Activated gamma-delta T cell treated with anti-CD3 and anti-CD28 coated beads, Interleukin-2, amount 50 U/mL, for 16 hours (primary cell): Measurements from ENCODE around the gene FMN2.

Experiments used
- DNase-seq: peaks from one replicate; pipeline ENCODE4 v3.0.0-alpha.2; 2020; ENCODE audit warnings: low read depth

Gene FMN2

DNA sequence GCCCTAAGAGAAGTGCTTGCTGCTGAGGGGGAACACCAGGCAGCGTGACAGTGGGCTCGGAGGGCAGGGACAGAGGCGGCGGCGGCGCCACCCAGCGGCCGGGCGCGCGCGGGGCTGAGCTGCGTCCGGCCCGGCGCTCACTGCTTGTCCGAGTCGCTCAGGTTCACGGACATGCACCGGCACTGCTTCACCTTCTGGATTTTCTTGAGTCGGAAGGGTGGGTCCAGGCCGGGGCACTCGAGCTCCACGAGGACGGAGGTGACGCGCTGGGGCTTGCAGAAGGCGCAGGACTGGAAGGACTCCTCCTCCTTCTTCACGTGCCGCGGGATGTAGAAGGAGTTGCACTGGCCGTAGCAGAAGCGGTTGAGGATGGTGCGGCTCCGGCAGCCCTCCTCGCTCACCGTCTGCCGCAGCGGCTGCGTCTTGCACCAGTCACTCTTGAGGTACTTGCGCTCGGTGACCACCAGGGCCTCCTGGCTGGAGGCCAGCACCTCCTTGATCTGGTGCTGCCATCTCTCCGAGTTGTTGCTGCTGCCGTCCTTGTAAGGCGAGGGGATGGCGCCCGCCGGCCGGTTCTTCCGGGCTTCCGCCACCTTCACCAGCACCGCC lies 401.3 kb downstream of the FMN2 start:
- DNase-seq: no peak

DNA sequence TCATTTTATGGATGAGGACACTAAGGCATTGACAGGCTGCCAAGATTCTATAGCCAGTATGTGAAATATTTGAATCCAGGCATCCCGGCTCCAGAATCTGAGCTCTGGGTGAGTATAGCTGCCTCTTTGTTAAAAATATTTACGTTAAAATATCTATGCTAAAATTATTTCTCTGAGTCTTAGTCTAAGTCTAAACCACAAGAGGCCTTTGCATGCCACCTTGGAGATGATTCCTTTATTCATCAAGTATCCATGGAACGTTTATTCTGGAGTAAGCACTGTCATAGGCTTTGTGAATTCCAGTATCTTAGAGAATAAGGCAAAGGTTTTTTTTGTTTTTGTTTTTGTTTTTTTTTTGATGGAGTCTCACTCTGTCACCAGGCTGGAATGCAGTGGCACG lies 403.9 kb downstream of the FMN2 start:
- DNase-seq: no peak

DNA sequence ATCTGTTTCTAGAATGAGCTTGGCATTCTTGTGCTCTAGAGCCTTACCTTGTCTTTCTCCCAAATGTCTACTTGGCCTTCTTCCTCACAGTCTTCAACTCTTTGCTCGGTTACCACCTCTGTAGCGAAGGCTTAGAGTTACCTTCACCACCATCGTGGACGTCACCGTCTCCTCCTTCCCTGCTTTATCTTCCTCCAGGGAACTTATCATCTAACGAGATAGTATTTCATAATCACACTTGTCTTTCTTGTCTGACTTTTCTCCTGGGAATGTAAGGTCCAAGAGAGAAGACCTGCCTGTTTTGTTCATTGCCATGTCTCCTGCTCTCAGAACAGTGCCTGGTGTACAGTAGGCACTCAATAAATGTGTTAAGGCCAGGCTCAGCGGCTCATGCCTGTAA lies 404.7 kb downstream of the FMN2 start:
- no peak for DNase-seq

DNA sequence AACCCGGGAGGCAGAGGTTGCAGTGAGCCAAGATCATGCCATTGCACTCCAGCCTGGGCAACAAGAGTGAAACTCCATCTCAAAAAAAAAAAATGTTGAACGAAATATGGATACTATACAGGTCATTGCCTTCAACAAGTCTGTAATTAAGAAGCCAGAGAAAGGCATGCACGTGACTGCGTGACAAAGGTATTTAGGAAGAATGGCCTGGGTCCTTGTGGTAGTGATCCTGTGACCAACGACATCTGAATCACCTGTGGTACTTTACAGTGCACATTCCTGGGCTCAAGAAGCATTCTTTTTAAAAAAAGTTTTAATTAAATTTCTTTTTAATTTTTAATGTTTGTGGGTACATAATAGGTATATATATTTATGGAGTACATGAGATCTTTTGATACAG lies 405.3 kb downstream of the FMN2 start:
- no peak for DNase-seq

DNA sequence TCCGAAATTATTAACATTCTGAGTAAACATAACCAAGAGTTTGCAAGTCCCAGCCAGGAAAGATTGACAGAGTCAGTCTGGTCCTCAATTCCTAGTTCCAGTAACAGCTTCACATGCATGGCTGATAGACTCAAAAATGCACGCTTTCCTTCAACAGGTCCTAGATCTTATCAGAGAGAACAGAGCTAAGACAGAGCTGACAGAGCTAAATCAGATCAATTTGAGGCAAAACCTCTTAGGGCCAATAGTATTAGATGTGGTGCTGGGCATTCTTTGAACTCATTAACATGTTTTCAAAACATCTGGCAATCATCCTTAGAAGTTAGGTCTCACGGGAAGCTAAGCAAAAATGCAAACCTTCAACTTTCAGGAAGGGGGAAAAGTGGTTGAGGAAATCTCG lies 406.2 kb downstream of the FMN2 start:
- DNase-seq: no peak

DNA sequence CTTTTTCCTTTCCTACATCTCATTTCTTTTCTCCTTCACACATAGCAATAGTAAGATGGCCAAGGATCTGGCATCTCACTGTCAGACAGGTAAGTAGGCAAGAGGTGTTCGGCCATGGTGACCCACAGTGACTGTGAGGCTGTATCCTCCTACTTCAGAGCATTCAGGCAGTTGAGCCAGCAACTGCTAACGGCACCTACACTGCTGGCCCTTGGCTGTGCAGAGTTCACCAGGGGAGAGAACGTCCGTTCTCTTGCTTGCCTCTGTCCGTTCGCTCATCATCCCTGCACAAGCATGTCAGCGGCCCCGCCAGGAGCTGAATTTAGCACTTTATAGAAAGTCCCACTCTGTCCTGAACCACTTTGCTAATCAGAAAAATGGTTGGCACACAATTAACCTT lies 406.7 kb downstream of the FMN2 start:
- no peak for DNase-seq

DNA sequence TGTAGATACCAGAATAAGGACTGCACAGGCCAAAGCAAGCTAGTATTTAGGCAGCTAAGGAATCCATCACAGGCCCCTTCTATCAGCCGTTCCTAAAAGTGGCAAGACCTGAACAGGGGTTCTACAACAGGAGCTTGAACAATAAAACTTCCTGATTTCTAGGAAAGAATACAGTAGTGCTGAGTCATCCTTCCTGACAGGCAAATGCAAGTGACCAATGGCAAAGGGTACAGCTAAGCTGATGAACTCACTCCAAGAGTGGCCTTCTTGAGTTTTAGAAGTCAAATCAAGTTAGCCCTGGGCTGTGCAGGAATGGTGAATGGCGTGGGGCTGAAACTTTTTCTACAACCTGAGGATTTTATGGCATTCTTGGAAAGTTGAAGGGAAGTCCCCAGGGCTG lies 407.3 kb downstream of the FMN2 start:
- no peak for DNase-seq

DNA sequence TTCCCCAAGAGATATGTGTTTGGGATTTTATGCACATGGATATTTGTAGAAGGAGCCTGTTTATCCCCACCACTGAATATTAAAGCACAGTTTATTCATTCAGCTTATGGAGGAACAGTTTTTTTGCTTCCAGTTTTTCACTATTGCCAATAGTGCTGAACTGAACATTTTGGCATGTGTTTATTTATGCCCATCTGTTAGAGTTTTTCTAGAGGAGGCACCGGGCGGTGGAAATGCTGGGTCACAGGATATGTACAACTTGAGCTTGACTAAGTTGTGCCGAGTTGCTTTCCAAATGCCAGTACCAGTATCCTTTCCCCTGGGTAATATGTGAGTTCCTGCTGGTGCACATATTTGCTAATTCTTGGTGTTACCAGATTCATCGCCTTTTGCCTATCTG lies 409.0 kb downstream of the FMN2 start:
- no peak for DNase-seq

DNA sequence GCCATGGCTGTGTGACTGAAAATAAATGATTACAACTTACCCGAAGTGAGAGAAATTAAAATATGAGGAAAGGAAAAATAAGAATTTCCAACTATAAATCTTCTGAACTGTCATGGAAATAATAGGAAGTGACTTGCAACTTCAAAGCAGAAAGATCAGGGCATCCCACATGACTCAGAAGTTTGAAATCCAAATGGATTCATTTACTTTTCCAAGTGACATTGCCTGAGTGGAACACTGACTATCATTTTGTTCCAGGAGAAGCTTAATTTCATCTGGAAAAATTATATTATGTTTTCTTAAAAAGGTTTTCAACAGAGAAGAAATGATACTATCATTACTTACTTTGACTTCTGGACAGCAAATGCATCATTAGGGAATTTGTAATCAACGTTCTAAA lies 409.4 kb downstream of the FMN2 start:
- DNase-seq: no peak

DNA sequence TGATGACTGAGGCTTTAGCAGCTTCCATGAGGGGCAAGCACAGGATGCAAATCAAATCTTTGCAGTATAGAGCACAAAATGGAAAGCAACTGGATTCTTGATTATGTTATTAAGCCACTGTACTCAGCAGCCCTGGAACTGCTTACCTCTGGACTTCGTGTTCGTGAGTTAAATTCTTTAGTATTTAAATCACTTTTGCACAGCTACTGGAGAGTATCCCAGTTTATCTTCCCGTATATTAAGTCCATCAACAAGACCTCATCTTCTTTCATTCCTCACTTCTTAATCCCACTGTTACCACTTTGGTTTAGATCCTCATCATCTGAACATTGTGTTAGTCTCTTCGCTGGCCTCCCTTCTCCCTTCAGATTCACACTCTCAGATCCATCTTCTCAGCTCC lies 411.4 kb downstream of the FMN2 start:
- DNase-seq: no peak

DNA sequence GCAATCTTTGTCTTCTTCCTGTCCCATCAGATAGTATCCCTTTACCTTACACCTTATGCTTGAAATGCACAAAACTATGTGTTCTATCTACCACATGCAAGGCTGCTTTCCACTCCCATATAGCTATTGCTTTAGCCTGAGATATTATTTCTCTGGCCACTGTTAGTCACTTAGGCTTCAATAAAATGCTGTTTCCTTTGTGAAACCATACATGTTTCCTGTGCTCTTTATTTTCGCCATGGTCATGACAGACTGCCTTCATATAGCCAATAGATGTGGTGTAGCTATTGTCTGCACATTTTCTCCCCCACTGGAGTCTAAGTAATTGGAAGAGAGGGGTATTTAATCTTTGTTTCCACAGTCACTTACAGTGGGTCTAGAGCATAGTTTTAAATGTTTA lies 411.9 kb downstream of the FMN2 start:
- no peak for DNase-seq

DNA sequence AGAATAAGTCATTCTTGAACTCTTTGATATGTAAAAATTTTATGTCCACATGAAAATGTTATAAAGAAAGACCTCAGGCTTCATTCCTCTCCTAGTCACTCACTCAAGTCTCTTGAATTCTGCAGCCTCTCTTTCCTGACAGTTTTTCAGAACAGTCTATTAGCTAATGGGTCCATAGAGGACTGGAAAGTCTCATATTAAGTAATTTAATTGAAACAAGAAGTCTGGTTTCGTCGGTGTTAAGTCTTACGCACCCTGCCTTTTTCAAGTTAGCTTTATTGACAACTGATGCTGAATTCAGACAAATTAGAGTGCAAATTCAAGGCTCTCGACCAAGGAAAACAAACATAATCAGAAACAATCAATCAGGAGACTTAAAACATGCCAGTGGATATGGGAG lies 414.5 kb downstream of the FMN2 start:
- DNase-seq: no peak

DNA sequence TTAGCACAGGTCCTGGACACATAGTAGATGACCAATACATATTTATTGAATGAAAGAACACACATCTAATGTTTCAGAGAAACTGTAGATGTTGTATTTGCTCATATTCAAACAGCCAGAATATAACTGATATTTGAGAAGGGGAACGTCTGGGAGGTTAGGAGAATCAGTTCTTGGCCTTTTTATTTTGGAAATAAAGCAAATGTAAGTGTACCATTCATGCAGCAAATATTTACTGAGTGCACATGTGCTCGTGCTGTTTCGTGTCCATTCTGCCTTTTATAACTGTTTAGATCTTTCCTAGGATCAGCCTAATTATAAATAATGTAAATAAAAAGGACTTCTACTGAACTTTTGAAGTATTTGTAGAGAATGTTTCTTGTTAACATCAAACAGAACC lies 416.5 kb downstream of the FMN2 start:
- DNase-seq: no peak

DNA sequence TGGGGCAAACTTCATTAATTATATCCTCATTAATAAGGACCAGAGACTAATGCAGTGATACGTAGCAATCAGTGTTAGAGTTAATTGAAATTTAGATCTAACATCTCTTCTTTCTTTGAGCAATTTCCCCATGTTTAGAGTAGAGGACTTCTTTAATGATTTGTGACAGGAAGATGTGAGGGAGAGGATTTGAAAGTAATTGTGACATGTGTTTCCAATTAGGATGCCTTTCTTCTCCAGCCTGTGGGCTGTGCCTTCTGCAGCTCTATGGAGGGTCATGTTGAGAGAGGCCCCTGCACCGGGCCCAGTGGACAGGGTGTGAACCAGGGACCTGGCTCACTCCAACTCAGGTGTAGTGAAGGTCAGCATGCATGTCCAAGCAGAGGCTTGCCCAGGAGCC lies 417.3 kb downstream of the FMN2 start:
- no peak for DNase-seq

DNA sequence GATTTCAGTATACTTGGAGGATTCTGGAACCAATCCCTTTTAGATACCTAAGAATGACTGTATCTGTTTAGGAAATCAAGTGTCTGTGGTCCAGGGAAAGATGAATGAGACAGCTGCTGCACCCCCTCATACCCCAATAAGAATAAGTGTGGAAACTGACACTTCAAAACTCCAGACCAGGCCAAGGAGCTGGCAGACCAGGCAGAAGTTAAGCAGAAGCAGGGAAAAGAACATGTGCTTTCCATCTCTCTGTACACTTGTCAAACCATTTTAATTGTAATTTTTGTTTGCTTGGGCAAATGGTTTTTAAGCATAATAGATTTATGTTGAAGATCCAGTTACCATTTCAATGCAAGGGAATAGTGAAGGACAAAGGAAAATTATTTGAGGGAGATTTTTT lies 420.1 kb downstream of the FMN2 start:
- DNase-seq: no peak

DNA sequence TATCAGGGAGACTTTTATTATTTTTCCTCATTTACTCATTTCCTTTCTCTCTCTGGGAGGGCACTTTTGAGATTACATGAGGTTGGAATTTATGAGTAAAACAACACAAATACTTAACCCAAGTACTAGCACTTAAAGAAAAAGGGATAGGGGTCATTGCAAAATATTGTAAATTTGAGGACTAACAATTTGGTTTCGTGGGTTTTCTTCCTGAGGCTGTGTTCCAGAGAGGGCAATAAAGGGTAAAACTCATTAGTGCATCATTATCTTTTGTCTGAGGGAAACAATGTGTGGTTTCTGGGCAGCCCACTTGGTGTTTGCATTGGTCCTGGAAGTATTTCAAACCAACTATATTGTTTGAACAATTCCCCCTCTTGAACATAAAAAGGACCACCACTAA lies 423.8 kb downstream of the FMN2 start:
- DNase-seq: no peak

DNA sequence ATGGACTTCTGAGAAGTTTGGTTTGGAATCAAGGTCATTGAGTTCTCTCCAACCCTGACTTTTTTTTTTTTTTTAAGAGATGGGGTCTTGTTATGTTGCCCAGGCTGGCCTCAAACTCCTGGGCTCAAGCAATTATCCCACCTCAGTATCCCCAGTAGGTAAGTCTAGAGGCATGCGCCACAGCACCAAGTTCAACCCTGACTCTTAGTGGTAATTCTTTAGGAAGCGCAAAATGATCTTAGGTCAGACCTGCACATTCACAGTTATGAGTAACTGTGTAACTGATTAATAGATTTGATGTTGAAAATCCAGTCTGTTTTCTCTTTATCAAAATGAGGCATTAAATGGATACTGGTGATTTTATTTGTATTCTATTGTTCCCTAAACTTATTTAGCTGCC lies 424.4 kb downstream of the FMN2 start:
- DNase-seq: no peak

DNA sequence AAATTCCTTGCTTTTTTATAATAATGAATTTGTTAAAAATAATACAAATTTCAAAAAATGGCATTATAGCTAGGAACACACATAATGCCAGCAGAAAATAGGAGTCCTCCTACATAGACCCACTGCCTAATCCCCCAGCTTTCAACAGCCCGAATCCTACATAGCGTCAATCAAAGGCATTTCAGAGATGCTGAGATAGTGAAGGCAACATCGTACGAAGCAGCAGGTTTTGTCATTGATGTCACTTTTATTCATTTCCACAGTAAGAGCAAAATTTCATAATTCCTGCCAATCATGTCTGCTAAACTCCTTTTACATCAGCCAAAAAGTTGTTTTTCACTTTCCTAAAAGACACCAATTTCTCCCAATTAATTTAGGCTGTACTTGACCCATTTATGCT lies 426.2 kb downstream of the FMN2 start:
- DNase-seq: no peak

DNA sequence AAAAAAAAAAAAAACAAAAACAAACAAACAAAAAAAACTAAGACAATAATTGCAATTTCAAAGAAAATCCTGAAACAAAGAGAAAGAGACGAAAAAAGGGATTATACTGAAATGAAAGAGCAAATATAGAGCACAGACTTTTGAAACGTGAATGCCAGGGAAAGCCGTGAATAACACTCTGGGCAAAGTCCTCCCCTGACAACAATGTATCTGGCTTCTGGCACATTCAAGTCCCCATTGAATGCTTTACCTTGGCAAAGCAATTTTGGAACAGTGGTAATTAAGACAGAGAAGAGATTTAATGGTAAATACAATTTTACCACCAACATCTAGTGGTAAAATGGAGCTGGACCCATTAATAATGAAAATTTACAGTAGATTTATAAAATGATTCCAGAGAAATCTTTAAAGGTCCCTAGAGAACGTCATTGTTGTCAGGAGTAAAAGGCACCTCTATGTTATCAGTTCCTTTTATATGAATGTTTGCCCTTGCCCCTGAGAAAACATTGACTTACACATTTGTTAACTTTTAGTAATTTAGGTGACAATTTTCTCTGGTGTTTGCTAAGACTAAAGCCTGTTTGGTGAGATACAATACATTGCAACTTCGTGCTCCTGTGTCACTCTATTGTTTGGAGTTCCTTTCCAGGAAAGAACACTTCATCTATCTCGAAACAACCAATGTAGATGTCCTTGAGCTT lies 430.6 kb downstream of the FMN2 start:
- no peak for DNase-seq

DNA sequence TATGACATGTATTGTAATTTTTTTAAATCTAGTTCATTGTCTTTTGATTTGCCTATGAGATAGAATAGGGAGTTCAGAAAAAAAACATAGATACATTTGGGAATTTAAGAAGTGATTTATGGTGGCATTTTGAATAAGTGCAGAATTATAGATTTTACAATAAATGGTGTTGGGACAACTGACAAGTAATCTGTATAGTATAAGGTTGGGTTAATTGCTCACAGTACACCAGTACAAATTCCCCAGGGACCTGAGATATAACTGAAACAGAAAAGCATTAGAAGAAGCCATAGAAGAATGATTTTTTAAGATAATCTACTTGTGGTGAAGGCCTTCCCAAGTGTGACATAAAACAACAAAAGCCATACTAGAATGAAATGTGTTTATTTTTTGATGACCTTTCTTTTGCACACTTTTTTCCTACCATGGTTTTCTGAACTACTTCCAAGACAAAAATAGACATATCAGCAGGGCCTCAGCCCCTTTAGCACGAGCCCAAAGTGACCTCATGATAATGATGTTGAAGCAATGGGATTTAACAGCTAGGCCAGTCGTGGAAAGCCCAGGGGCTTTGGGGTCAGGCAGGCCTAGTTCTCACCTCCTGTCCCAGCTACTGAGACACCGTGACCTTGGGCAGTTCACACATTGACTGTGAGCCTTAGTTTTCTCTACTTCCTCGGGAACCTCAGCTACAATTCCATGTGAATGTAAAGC lies 432.8 kb downstream of the FMN2 start:
- no peak for DNase-seq
